H7 (cell line): ENCODE results near the gene TMIGD2. TPM values are rescaled to one million over a fixed set of nuclear protein-coding genes. Genes with fewer than 3 reads are reported as not detected.
"Not testable (repeated sequence)": the region's sequence is repeated elsewhere in the genome, so short reads cannot be mapped to it uniquely, and the experiment has no call there.

Source experiments
- DNase-seq: peaks from one replicate; pipeline ENCODE4 v3.0.0; 2012
- H3K27me3 ChIP-seq: 2 replicates; pipeline ENCODE4 v1.6.0; 2011; ENCODE audit warnings: mild to moderate bottlenecking, low read length; ENCODE audit not compliant: control insufficient read depth, insufficient read depth
- H3K36me3 ChIP-seq: replicated peaks from 2 replicates; pipeline ENCODE4 v1.5.1; 2011; ENCODE audit warnings: low read length; ENCODE audit not compliant: control insufficient read depth, insufficient read depth
- H3K4me3 ChIP-seq: 2 replicates; pipeline ENCODE4 v1.5.1; 2011; ENCODE audit warnings: low read depth, mild to moderate bottlenecking, control low read depth, low read length, moderate library complexity; ENCODE audit not compliant: insufficient read depth
- total RNA-seq: library from RNA; depleted of rRNA; stranded (reverse); fragments of >200 nt; shearing (Covaris generic); gene quantifications from 2 replicates; pipeline ENCODE4 v1.2.3, GENCODE V29; 2014

The TMIGD2 gene
- total RNA-seq, 1 experiment from 2014 or later: 0.45 TPM

DNA sequence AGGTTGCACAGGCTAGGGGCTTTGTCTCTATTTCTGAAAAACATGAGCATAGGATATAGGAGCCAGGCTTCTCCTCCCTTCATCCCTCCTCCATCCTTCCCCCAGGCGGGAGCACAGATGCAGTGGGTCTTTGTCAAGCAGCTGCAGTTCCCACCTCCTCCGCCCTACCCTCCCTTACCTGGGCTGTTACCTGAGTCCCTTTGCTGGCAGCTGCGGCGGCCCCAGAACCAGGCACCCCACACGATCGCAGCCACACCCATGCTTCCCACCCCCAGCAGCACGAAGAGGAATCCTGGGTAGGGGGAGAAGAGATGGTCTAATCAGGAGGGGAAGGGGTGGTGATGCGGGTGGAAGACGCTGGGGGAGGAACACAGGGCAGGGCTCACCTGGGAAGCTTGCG lies 7.8 kb downstream of the TMIGD2 start:
- Histone ChIP-seq H3K4me3 (no peak overlapping the region), H3K36me3 (no peaks in the 10 kb centered on the region), H3K27me3 (peaks cover 2% of the 10 kb centered on the region)
- peak; percentile 69 for DNase-seq

DNA sequence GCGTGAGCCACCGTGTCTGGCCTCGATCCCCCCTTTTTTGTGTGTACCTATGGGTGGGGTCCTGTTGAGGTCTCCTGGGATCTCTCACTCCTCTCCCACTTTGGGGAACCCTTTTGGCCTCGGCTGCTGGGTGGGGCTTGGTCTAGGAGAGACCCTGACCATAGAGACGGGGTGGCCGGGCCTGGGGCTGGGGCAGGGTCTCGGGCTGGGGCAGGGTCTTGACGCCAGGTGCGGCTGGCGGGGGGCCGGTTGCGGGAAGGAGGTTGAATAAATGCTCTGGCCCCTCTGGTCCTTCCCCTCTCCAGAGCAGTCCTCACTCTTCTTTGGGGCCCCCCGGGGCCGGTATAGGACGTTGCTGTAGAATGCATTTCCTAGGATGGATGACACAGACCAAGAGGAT lies 9.7 kb downstream of the TMIGD2 start:
- Histone ChIP-seq H3K27me3 (peaks cover 2% of the 10 kb centered on the region), H3K36me3 (no peaks in the 10 kb centered on the region), H3K4me3 (no peak overlapping the region)
- no peak for DNase-seq

DNA sequence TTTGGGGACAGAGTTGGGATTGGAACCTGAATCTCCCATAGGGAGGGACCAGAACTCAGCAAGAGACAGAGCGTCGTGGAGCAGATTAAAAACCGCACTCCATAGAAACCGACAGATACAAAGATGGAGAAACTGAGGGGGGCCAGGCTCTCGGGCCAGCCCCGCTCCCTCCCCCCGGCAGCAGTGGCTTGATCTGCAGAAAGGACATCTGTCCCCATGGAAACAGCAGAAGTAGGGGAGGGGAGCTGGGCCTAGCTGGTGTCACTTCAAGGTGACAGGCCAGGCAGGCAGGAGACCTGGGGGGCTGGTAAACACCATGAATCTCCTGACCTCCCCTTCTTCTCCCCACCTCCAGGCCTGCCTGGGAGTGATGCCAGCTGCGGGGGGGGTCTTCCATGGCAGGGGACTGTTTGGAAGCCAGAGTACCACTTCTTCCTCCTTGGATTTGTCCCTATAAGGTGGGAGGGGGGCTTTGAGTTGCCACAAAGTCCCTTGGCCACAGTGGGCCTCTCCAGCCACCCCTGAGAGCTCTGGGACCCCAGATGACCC lies 10.9 kb downstream of the TMIGD2 start:
- Histone ChIP-seq H3K36me3 (no peaks in the 10 kb centered on the region), H3K4me3 (no peak overlapping the region), H3K27me3 (peaks cover 2% of the 10 kb centered on the region)
- no peak for DNase-seq

DNA sequence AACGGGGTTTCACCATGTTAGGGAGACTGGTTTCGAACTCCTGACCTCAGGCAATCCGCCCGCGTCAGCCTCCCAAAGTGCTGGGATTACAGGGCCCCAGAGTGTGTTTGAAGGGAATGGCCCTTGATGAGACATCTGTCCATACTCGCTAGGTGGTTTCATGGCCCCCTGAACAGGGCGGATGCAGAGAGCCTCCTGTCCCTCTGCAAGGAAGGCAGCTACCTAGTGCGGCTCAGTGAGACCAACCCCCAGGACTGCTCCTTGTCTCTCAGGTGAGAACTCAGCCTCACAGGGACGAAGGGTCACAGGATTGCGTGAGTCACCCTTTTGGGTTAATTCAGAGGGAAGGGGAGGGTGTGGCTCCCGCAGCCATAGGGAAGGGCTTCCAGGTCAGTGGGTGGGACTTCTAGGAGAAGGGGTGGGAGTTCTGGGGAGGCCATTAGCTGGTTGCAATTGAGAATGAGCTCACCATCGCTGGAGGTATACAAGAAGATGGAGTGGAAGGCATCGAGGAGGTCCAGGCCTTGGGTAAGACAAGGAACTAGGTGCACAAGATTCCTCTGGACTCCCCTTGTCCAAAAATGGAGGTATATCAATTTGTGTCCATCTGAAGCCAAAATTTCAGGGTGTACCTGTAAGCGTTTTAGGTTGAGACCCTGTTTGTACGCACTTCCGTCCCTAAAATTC lies 14.0 kb downstream of the TMIGD2 start:
- Histone ChIP-seq H3K36me3 (no peaks in the 10 kb centered on the region), H3K4me3 (no peak overlapping the region), H3K27me3 (peaks cover 9% of the 10 kb centered on the region; the same call in 1 of the 2 replicates)
- peak; percentile 61 for DNase-seq

DNA sequence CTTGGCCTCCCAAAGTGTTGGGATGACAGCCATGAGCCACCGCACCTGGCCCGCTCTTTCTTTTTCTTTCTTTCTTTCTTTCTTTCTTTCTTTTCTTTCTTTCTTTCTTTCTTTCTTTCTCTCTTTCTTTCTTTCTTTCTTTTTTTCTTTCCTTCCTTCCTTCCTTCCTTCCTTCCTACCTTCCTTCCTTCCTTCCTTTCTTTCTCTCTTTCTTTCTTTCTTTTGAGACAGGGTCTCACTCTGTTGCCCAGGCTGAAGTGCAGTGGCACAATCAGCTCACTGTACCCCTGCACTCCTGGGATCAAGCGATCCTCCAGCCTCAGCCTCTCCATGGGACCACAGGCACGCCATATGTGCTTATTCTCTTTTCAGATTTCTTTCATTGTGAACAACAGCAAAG lies 16.0 kb downstream of the TMIGD2 start:
- H3K36me3 ChIP-seq, DNase-seq, H3K4me3 ChIP-seq: not testable (repeated sequence)
- peaks cover 21% of the 10 kb centered on the region for H3K27me3 ChIP-seq

DNA sequence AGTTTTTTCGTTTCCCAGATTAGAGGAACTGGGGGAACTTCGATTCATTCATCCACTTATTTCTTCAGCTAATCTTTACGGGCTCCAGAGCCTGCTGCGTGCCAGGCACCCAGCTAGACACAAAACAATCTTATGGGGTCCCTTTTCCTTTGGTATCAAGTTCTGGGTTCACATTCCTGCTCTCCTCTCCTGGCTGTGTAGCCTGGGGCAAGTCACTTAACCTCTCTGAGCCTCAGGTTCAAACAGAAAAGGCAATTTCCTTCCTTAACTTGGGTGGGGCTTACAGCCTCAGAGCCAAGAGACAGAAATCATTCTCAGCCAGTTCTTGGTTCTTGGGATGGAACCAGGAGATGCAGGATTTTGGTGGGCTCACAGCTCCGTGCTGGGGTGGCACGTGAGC lies 17.2 kb downstream of the TMIGD2 start:
- Histone ChIP-seq H3K27me3 (peaks cover 33% of the 10 kb centered on the region), H3K36me3 (no peaks in the 10 kb centered on the region), H3K4me3 (no peak overlapping the region)
- no peak for DNase-seq

DNA sequence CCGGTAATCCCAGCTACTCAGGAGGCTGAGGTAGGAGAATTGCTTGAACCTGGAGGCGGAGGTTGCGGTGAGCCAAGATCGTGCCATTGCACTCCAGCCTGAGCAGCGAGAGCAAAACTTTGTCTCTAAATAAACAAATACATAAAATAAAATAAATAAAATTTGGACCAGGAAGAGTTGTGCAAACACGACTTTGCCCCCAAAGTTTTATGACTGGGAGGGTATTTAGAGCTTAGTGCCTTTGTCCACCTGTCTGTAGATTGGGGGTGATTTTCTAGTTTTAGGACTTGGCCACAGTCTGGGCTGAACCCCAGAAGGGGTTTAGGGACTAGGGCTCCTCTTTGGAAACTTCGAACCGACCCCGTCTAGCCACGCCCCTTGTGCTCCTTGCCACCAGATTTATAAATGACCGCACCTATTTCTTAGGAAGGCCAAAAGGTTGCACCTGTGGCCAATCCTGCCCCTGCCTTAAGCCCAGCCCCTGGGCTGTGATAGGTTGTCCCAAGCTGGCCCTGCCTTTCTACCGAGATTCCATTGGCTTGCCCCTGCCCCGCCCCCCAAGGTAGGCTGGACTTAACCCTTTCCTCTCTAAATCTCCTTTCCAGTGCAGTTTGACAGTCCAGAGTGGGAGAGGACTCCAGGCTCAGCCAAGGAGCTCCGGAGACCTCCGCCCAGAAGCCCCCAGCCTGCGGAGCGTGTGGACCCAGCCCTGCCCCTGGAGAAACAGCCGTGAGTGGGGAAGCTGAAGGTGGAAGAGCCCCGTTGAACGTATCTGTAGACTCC lies 17.8 kb downstream of the TMIGD2 start:
- peak; percentile 99 for DNase-seq
- Histone ChIP-seq H3K36me3 (no peaks in the 10 kb centered on the region), H3K27me3 (peaks cover 39% of the 10 kb centered on the region), H3K4me3 (peak overlapping the region; percentile 18; the same call in 1 of the 2 replicates)

DNA sequence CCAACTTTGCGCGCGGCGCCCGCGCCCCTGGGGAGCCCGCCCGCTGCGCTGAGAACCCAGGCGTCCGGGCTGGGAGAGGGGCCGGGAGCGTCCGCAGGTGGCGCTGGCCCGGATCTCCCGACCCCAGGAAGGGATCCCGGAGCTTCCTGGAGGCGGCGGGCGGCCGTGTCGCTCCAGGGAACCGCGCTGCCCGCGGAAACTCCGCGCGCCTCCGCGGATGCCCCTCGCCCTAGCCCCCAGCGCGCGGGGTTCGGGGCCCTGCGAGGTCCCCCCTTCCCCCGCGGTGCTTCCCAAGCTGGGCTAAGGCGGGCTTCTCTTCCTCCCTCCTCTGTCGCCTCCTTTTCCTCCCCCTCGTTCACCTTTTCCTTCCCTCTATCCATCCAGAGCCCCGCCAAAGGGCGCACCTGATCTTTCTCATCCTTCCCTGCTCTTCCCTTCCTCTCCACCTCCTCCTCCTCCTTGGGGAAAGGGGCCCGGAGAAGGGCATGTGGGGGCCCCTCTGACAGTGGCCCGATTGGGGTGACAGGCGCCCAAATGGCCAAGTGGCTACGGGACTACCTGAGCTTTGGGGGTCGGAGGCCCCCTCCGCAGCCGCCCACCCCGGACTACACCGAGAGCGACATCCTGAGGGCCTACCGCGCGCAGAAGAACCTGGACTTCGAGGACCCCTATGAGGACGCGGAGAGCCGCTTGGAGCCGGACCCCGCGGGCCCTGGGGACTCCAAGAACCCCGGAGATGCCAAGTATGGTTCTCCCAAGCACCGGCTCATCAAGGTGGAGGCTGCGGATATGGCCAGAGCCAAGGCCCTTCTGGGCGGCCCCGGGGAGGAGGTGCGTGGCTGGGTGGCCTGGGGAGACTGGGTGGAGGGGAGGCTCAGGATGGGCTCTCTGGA lies 22.4 kb downstream of the TMIGD2 start:
- Histone ChIP-seq H3K27me3 (peaks cover 48% of the 10 kb centered on the region), H3K4me3 (peak overlapping the region; percentile 61), H3K36me3 (no peaks in the 10 kb centered on the region)
- peak; percentile 81 for DNase-seq

DNA sequence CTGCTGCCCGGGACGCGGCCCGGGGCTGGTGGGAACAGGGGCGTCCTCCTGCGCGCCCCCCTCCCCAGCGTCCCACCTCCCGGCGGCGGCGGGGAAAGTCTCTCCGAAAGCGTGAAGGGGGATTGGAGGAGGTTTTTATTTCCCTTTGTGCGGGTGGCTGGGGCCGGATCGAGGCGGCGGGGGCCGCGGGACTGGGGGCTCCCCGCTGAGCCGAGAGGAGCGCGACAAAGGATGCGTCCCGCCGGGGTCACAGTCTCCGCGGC lies 23.0 kb downstream of the TMIGD2 start:
- Histone ChIP-seq H3K4me3 (peak overlapping the region; percentile 61), H3K27me3 (peaks cover 46% of the 10 kb centered on the region), H3K36me3 (no peaks in the 10 kb centered on the region)
- DNase-seq: no peak

DNA sequence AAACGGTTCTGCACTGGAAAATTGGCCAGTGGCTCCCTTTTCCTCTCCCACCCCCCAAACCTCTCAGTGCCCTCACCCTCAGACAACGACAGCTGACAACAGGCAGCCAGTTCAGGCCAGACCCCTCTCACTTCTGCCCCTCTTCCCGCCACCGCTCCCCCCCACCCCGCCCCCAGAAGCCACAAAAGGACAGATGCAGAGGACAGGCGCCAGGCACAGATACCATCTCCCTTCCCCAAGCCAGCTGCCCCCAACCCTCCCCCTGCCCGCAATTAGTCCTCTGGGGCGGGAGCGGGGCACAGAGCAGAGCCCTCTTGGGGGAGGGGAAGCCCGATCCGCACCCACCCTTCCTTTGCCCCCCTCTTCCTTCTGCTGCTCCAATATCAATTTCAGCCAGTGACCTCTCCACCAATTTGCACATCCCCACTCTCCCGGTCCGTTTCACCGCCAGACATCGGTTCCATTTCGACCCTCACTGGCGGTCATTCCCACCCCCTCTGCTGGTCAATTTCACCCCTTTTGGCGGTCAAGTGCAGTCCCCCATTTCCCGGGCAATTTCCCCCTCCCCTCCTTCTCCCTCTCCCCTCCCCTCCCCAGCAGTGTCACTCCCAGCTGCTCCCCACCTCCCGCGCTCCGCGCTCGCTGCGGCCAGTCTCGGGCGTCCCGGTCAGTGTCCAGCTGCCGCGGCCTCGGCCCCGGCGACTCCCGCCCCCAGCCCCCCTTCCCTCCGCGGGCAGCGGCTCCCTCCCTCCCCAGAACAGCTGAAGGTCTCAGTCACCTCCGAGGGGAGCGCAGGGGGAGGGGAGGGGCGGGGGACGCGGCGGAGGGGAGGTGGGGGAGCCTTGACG lies 23.5 kb downstream of the TMIGD2 start, which contains the start of gene SHD:
TSS of gene SHD (plus strand) at position 848 of the 848 bp plus-strand sequence. CDS start 798 bp downstream, outside the sequence.
- Histone ChIP-seq H3K4me3 (peak within 1 kb of the TSS; percentile 61), H3K36me3 (no peaks in the 10 kb centered on the region), H3K27me3 (peaks cover 46% of the 10 kb centered on the region)
- DNase-seq: peak; percentile 94

DNA sequence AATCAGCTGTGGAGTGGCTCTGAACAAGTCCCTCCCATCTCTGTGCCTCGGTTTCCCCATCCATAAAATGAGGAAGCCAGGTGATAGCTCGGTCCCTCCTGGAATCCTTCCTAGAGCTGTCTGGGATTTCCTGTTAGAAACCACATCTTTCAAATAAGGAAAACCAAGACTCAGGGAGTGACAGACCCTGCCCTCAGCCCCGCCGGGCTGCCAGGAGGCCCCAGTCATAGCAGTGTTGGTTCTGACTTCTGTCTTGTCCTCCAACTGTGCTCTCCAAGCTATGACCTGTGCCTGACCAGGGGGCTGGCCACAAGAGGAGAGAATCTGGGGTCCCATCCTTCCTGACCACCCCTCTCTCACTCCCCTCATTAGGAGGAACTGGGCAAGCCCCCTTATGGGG lies 24.2 kb downstream of the TMIGD2 start:
- Histone ChIP-seq H3K27me3 (peaks cover 42% of the 10 kb centered on the region), H3K4me3 (peak overlapping the region; percentile 61; the same call in 1 of the 2 replicates), H3K36me3 (no peaks in the 10 kb centered on the region)
- DNase-seq: peak; percentile 67

DNA sequence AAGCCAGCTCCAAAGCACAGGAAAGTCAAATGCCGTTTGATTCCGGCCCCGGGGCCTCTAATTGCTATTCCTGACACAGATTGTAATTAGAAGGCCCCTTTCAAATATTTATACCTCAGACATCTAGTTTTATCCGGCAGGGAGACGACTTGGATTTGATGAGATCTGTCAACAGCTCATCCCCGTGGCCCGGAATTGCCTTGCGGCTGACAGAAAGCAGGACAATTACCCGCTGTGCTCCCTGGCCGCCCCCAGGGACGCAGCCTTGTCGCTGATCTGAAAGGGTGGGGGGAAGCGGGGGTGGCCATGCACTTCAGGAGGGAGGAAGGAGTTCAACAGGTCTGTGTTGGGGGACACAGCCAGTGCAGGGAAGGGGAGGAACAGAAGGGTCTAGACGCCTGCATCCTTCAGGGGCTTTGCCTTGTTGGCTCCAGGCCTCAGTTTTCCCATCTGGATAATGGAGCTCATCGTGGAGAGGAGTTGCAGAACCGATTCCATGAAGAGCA lies 24.9 kb downstream of the TMIGD2 start:
- H3K27me3 ChIP-seq: peaks cover 38% of the 10 kb centered on the region
- DNase-seq: no peak

DNA sequence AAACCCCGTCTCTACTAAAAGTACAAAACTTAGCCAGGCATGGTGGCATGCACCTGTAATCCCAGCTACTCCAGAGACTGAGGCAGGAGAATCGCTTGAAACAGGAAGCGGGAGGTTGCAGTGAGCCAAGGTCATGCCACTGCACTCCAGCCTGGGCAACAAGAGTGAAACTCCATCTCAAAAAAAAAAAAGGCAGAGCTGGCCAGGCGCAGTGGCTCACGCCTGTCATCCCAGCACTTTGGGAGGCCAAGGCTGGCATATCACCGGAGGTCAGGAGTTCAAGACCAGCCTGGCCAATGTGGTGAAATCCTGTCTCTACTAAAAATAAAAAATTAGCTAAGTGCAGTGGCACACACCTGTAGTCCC lies 27.9 kb downstream of the TMIGD2 start:
- H3K27me3 ChIP-seq: peaks cover 14% of the 10 kb centered on the region
- not testable (repeated sequence) for H3K36me3 ChIP-seq, H3K4me3 ChIP-seq, DNase-seq

More for the DNA sequence above, 24.9 kb downstream of the TMIGD2 start:
- Histone ChIP-seq H3K36me3 (no peaks in the 10 kb centered on the region), H3K4me3 (no peak overlapping the region)
